Smooth muscle cell (in vitro differentiated cells): ENCODE measurements around the gene HDLBP. TPM values are rescaled to one million over a fixed set of nuclear protein-coding genes. Genes with fewer than 3 reads are reported as not detected.
A peak's percentile ranks its signal among the peaks of the same experiment; 100 is the strongest.
"Not testable (repeated sequence)": the region's sequence is repeated elsewhere in the genome, so short reads cannot be mapped to it uniquely, and the experiment has no call there.

Experiments
- DNase-seq: peaks from one replicate; lab custom pipeline; 2025; ENCODE audit not compliant: unreplicated experiment; lab: John Stamatoyannopoulos, UW
- H2AFZ ChIP-seq: fragments of 200-600 bp; sonication (generic); 2 replicates; pipeline ENCODE4 v1.6.0; 2016; ENCODE audit warnings: antibody characterized with exemption, low read depth, mild to moderate bottlenecking
- H3F3A ChIP-seq: fragments of 200-600 bp; sonication (generic); 2 replicates; pipeline ENCODE4 v1.6.0; 2017; ENCODE audit warnings: antibody characterized with exemption, low read depth
- H3K27ac ChIP-seq: fragments of 200-600 bp; sonication (generic); 2 replicates; pipeline ENCODE4 v1.5.1; 2016; ENCODE audit warnings: low read depth, mild to moderate bottlenecking
- H3K27me3 ChIP-seq: fragments of 200-600 bp; sonication (generic); 2 replicates; pipeline ENCODE4 v1.6.1; 2016; ENCODE audit warnings: low read depth, mild to moderate bottlenecking
- H3K36me3 ChIP-seq: fragments of 200-600 bp; sonication (generic); 2 replicates; pipeline ENCODE4 v1.5.1; 2016; ENCODE audit warnings: low read depth
- H3K4me1 ChIP-seq: fragments of 200-600 bp; sonication (generic); 2 replicates; pipeline ENCODE4 v1.5.1; 2016; ENCODE audit warnings: low read depth
- H3K4me2 ChIP-seq: fragments of 200-600 bp; sonication (generic); 2 replicates; pipeline ENCODE4 v1.6.0; 2016; ENCODE audit warnings: mild to moderate bottlenecking
- H3K4me3 ChIP-seq: fragments of 200-600 bp; sonication (generic); 2 replicates; pipeline ENCODE4 v1.5.1; 2016; ENCODE audit warnings: mild to moderate bottlenecking
- H3K79me2 ChIP-seq: fragments of 200-600 bp; sonication (generic); 2 replicates; pipeline ENCODE4 v1.6.0; 2016; ENCODE audit warnings: low read depth, mild to moderate bottlenecking
- H3K9ac ChIP-seq: fragments of 200-600 bp; sonication (generic); 2 replicates; pipeline ENCODE4 v1.6.0; 2016; ENCODE audit warnings: low read depth
- H3K9me3 ChIP-seq: fragments of 200-600 bp; sonication (generic); replicated peaks from 2 replicates; pipeline ENCODE4 v1.5.1; 2016; ENCODE audit warnings: low read depth
- H4K20me1 ChIP-seq: fragments of 200-600 bp; sonication (generic); 2 replicates; pipeline ENCODE4 v1.6.0; 2016; ENCODE audit warnings: low read depth
- WGBS: methylation state at CpG from one replicate; pipeline ENCODE4 v1.1.7; 2016; ENCODE audit warnings: low lambda C conversion rate; 5-methylcytosine and 5-hydroxymethylcytosine counted together
- polyA plus RNA-seq: library from polyadenylated mRNA; unstranded; fragments of >200 nt; fragmentation: Nextera tagmentation; extraction: Ambion mirVana; gene quantifications from 2 replicates; pipeline ENCODE4 v1.2.1, GENCODE V29; 2016
- total RNA-seq: library from RNA; depleted of rRNA; stranded (reverse); fragments of >200 nt; gene quantifications from 2 replicates; pipeline ENCODE4 v1.2.3, GENCODE V29; 2014
- TF ChIP-seq, protein P1 (sequence below): fragments of 200-600 bp; sonication (generic); IDR thresholded peaks from 2 replicates; pipeline ENCODE4 v1.5.1; 2017; ENCODE audit warnings: borderline replicate concordance, mild to moderate bottlenecking, antibody characterized with exemption; ENCODE audit not compliant: insufficient read depth, poor library complexity, severe bottlenecking

Gene HDLBP
- total and polyA plus RNA-seq, 2 experiments from 2014 or later, result 504 to 545 TPM

DNA sequence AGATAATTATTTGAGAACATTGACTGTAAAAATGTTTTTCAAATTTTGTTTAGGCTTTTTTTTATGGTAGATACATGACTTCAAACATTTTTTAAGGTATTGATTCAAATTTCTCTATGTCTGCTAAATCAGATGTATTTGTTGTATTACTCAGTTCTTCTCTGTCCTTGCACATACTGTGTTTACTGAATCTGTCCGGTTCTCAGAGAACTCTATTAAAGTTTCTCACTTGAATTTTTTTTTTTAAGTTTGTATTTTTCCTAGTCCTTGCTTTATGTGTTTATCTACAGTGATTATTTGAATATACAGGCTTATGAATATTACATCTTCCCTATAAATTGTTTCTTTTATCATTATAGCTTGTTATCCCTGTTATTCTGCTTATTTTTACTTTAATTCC, 5.6 kb upstream of the HDLBP start:
- Histone ChIP-seq H3K27me3 (no peaks in the 10 kb centered on the region), H3K4me2 (peak overlapping the region; percentile 93), H3F3A (peaks cover 3% of the 10 kb centered on the region), H3K4me1 (peaks cover 43% of the 10 kb centered on the region), H3K36me3 (no peaks in the 10 kb centered on the region), H3K9me3 (no peaks in the 10 kb centered on the region), H4K20me1 (peaks cover 100% of the 10 kb centered on the region), H3K9ac (no peak overlapping the region), H3K27ac (peak overlapping the region; percentile 75), H3K4me3 (no peak overlapping the region), H3K79me2 (peaks cover 100% of the 10 kb centered on the region), H2AFZ (no peak overlapping the region)
- no peak for DNase-seq
- TF ChIP-seq, protein P1, sequence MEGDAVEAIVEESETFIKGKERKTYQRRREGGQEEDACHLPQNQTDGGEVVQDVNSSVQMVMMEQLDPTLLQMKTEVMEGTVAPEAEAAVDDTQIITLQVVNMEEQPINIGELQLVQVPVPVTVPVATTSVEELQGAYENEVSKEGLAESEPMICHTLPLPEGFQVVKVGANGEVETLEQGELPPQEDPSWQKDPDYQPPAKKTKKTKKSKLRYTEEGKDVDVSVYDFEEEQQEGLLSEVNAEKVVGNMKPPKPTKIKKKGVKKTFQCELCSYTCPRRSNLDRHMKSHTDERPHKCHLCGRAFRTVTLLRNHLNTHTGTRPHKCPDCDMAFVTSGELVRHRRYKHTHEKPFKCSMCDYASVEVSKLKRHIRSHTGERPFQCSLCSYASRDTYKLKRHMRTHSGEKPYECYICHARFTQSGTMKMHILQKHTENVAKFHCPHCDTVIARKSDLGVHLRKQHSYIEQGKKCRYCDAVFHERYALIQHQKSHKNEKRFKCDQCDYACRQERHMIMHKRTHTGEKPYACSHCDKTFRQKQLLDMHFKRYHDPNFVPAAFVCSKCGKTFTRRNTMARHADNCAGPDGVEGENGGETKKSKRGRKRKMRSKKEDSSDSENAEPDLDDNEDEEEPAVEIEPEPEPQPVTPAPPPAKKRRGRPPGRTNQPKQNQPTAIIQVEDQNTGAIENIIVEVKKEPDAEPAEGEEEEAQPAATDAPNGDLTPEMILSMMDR, result no peak
- 71% methylated on average over 1 of the region's 1 CpG for WGBS

DNA sequence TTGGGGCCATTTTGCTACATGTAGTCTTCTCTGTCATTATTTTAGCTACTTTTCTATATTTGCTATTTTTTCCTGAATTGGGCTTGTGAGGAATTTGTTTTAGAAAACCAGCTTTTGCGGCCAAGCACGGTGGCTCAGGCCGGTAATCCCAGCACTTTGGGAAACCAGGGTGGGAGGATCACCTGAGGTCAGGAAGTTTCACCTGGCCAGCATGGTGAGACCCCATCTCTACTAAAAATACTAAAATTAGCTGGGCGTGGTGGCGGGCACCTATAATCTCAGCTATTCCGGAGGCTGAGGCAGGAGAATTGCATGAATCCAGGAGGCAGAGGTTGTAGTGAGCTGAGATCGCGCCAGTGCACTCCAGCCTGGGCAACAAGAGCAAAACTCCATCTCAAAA, 4.9 kb upstream of the HDLBP start:
- H3K4me1 ChIP-seq, result peaks cover 43% of the 10 kb centered on the region
- peaks cover 3% of the 10 kb centered on the region for H3F3A ChIP-seq
- H3K9me3 ChIP-seq, result no peaks in the 10 kb centered on the region
- TF ChIP-seq, protein P1, result no peak
- peak overlapping the region; percentile 0 for H3K4me3 ChIP-seq
- H3K27me3 ChIP-seq, result no peaks in the 10 kb centered on the region
- no peak for DNase-seq
- H3K4me2 ChIP-seq, result peak overlapping the region; percentile 93
- peaks cover 96% of the 10 kb centered on the region for H3K79me2 ChIP-seq
- H4K20me1 ChIP-seq, result peaks cover 94% of the 10 kb centered on the region
- H3K27ac ChIP-seq, result peak overlapping the region; percentile 75
- no peaks in the 10 kb centered on the region for H3K36me3 ChIP-seq
- 90% methylated on average over 8 of the region's 8 CpGs for WGBS
- no peak overlapping the region for H3K9ac ChIP-seq
- H2AFZ ChIP-seq, result no peak overlapping the region

DNA sequence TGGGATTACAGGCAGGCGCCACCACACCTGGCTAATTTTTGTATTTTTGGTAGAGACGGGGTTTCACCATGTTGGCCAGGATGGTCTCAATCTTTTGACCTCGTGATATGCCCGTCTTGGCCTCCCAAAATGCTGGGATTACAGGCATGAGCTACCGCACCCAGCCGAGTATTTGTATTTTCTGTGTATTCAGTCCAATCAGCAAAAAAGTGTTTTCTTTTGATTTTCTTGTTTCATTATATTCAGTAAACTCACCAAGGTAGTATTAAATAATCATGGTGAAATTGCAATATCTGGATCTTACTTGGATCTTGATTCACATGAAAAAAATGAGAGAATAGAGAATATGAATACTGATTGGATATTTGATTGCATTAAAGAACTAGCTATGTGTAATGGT, 3.4 kb upstream of the HDLBP start:
- peaks cover 91% of the 10 kb centered on the region for H3K79me2 ChIP-seq
- not testable (repeated sequence) for H3K9ac ChIP-seq, H3F3A ChIP-seq, H3K36me3 ChIP-seq, H2AFZ ChIP-seq, DNase-seq, H3K9me3 ChIP-seq, H3K27me3 ChIP-seq
- peak overlapping the region; percentile 99 for H3K27ac ChIP-seq
- H3K4me2 ChIP-seq, result peak overlapping the region; percentile 93
- WGBS, result 79% methylated on average over 6 of the region's 6 CpGs
- peaks cover 40% of the 10 kb centered on the region for H3K4me1 ChIP-seq
- peak overlapping the region; percentile 98 for H3K4me3 ChIP-seq
- peaks cover 78% of the 10 kb centered on the region for H4K20me1 ChIP-seq

DNA sequence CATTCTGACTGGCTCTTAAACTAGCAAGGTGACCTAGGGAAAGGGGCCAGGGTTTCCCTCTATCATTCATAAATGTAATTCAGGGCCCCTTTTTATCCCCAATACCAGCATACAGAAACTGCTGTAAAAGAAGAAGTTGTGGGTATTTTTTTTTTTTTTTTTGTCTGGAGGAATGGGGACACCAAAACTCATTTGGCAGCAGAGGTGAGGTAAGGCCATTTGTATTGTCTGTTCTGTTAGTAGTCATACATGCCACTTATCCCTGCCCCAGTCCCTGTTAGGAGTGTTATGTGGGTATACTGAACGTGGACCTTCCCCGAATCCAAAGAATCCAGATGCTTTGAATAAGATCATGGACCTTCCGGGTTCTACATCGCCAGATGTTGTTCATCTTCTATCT, 1.9 kb upstream of the HDLBP start:
- peaks cover 64% of the 10 kb centered on the region for H4K20me1 ChIP-seq
- peaks cover 44% of the 10 kb centered on the region for H3K4me1 ChIP-seq
- WGBS, result 60% methylated on average over 4 of the region's 4 CpGs

More for the DNA sequence above, 1.9 kb upstream of the HDLBP start:
- H3K9me3 ChIP-seq, result no peaks in the 10 kb centered on the region
- H3K4me3 ChIP-seq, result peak overlapping the region; percentile 98
- no peak overlapping the region for H2AFZ ChIP-seq
- H3K79me2 ChIP-seq, result peaks cover 91% of the 10 kb centered on the region
- no peaks in the 10 kb centered on the region for H3K27me3 ChIP-seq
- TF ChIP-seq, protein P1, result no peak
- H3K9ac ChIP-seq, result peak overlapping the region; percentile 95
- H3K27ac ChIP-seq, result peak overlapping the region; percentile 99
- no peaks in the 10 kb centered on the region for H3K36me3 ChIP-seq
- DNase-seq, result no peak
- peak overlapping the region; percentile 93 for H3K4me2 ChIP-seq
- H3F3A ChIP-seq, result peaks cover 3% of the 10 kb centered on the region
